Astrocyte of the spinal cord (primary cell): ENCODE results near the gene TMEM132C.

Experiments used
- DNase-seq: peaks from one replicate; pipeline ENCODE4 v3.0.0; 2011; ENCODE audit warnings: low read depth, low spot score
- H3K4me3 ChIP-seq: 2 replicates; pipeline ENCODE4 v1.5.1; 2011; ENCODE audit warnings: low read depth, mild to moderate bottlenecking, low read length, moderate library complexity
- CTCF ChIP-seq: IDR thresholded peaks from 2 replicates; pipeline ENCODE4 v1.5.1; 2012; ENCODE audit warnings: low read depth, mild to moderate bottlenecking, low read length, inconsistent platforms
- in situ Hi-C: cut with HindIII; loops from 2 replicates; pipeline ENCODE4 v1.10.0; 2017; ENCODE audit warnings: low sequenced_read_pairs

TMEM132C gene

DNA sequence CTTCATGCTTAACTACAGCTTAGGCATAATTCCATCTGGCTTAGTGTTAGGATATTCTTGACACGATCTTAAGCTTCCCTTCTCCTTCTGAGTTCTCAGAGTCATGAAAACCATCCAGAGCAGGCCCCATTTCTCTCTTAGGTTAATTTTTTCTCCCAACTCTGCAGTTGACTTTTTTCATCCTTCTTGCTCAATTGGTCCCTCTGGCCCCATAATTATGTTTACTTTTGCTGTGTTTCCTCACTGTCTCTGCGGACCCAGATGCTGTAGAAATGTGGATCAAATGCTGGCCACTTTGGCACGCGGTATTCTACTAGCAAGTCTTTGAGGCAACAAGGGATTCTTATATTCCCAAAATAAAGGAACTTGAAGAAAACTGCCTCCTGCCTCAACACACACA lies 9.5 kb downstream of the TMEM132C start:
- no peak overlapping the region for H3K4me3 ChIP-seq
- DNase-seq: no peak
- no peak for TF ChIP-seq CTCF
- in situ Hi-C loops: no loop called here

DNA sequence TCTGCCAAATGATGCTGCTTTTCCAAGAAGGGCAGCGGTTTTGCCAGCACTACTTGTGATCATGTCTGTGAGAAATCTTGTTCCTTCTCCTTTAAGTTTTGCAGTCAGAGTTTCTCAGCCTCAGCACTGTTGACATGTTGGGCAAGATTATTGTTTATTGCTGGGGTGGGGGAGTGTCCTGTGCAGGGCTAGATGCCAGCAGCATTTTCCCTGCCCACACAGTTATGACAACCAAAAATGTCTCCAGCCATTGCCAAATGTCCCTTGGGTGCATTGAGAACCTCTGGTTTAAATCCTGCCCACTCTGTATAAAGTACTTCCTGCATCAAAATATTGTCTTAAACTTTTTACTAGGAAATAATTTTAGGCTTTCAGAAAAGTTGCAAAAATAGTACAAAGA lies 20.0 kb downstream of the TMEM132C start:
- H3K4me3 ChIP-seq: no peak overlapping the region
- DNase-seq: no peak
- no peak for TF ChIP-seq CTCF
- in situ Hi-C loops: no loop called here

DNA sequence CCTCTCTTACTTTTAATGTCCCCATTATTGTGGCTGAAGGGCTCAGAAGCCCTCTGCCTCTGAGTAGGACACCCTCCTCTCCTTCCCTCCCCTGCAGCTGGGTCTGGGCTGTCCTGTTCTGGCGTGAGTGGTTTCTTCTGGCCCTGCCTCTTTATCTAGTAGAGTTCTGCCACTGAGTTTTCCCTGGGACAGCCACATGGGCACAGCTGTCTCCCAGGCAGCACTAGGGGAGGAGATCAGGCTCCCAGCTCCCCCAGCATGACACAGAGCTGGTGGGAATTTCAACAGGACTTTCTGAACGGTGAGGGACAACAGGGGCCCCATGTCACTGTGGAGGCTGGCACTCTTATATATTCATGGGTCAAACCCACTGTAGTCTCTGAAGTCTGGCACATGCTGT lies 21.4 kb downstream of the TMEM132C start:
- H3K4me3 ChIP-seq: no peak overlapping the region
- TF ChIP-seq CTCF: no peak
- in situ Hi-C loops: no loop called here
- DNase-seq: no peak

- H3K4me3 ChIP-seq: no peak overlapping the region
- DNase-seq: no peak
- in situ Hi-C loops: no loop called here
- TF ChIP-seq CTCF: no peak
Measured at GRCh38 chr12:128288896-128289295, 21.9 kb downstream of the TMEM132C start.

- TF ChIP-seq CTCF: no peak
- H3K4me3 ChIP-seq: no peak overlapping the region
- in situ Hi-C loops: no loop called here
- no peak for DNase-seq
Measured at GRCh38 chr12:128290938-128291337, 24.0 kb downstream of the TMEM132C start.

DNA sequence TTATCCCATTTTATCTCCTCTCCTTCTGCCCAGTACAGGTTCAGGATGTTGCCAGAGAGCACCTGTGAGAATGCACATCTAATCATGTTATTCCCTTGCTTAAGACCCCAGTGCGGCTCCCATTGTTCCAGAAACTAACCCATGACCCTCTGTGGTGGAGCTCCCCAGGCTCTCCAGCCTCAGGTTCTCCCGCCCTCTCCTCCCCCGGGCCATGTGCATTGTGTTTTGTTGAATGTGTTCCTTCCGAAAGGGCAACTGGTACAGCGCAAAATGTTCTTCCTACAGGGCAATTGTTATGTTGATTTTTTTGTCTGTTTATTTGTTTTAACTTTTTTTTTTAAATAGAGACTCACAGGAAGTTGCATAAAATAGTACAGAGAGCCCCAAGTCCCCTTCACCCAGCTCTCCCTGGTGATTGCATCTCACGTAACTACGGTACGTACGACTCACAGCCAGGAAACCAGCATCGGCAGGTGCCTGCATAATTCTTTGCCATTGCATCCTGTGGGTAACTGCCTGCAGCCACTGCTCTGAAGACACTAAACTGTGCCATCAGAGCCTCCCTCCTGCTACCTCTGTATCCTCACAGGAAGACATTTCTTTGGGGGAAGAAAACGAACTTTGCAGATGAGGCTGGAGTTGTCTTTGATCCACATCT lies 31.2 kb downstream of the TMEM132C start:
- DNase-seq: no peak
- TF ChIP-seq CTCF: no peak
- no peak overlapping the region for H3K4me3 ChIP-seq
- in situ Hi-C loops: no loop called here
